PFSK-1 (cell line): ENCODE measurements around the gene FBH1.

Experiments used
- POLR2AphosphoS5 ChIP-seq: IDR thresholded peaks from 2 replicates; pipeline ENCODE4 v1.6.1; 2012; ENCODE audit warnings: low read depth, mild to moderate bottlenecking, control low read depth, low read length, moderate library complexity
- TAF1 ChIP-seq: IDR thresholded peaks from 2 replicates; pipeline ENCODE4 v1.6.1; 2012; ENCODE audit warnings: low read length, control low read depth, borderline replicate concordance; ENCODE audit not compliant: insufficient read depth
- TF ChIP-seq, protein P1 (sequence below), 2 experiments: IDR thresholded peaks; 2 replicates each; pipeline versions ENCODE4 v1.6.1 to v1.8.0; 2011 to 2012; ENCODE audit warnings: low read depth in 2 of 2, low read length in 2 of 2, control low read depth in 1 of 2, inconsistent platforms in 1 of 2, mild to moderate bottlenecking in 1 of 2, moderate library complexity in 1 of 2; ENCODE audit not compliant: insufficient read depth in 1 of 2

DNA sequence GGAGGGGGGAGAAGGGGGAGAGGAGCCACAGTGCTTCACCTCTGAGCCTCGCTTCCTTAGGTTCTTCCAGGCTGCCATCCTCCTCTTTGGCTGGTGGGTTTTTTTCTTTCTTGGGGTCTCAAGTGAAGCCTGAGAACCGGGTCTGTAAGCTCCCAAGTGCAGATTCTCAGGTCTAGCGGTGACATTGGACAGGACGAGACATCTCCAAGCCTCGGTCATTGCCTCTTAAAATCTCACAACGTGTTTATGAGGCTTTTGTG lies 88.1 kb downstream of the FBH1 start:
- TF ChIP-seq POLR2AphosphoS5, result no peak
- TF ChIP-seq, protein P1, sequence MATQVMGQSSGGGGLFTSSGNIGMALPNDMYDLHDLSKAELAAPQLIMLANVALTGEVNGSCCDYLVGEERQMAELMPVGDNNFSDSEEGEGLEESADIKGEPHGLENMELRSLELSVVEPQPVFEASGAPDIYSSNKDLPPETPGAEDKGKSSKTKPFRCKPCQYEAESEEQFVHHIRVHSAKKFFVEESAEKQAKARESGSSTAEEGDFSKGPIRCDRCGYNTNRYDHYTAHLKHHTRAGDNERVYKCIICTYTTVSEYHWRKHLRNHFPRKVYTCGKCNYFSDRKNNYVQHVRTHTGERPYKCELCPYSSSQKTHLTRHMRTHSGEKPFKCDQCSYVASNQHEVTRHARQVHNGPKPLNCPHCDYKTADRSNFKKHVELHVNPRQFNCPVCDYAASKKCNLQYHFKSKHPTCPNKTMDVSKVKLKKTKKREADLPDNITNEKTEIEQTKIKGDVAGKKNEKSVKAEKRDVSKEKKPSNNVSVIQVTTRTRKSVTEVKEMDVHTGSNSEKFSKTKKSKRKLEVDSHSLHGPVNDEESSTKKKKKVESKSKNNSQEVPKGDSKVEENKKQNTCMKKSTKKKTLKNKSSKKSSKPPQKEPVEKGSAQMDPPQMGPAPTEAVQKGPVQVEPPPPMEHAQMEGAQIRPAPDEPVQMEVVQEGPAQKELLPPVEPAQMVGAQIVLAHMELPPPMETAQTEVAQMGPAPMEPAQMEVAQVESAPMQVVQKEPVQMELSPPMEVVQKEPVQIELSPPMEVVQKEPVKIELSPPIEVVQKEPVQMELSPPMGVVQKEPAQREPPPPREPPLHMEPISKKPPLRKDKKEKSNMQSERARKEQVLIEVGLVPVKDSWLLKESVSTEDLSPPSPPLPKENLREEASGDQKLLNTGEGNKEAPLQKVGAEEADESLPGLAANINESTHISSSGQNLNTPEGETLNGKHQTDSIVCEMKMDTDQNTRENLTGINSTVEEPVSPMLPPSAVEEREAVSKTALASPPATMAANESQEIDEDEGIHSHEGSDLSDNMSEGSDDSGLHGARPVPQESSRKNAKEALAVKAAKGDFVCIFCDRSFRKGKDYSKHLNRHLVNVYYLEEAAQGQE (IDR thresholded peaks at IDR 0.05; ENCODE audit: insufficient read depth in 1 of 2, low read depth in 2 of 2, low read length in 2 of 2), result no peak
- no peak for TF ChIP-seq TAF1
